Heart left ventricle (tissue), 16 donors: Measurements from ENCODE around the gene PCK1. TPM values are rescaled to one million over a fixed set of nuclear protein-coding genes. Genes with fewer than 3 reads are reported as not detected.

Experiments
- ATAC-seq, 4 donors: fragments of 200-7000 bp; cut with Tn5 transposase; one replicate each; pipeline ENCODE4 v1.9.1; 2020 to 2022; ENCODE audit warnings: moderate library complexity in 4 of 4, mild to moderate bottlenecking in 3 of 4, moderate number of reproducible peaks in 1 of 4
- DNase-seq, 5 donors: peaks; one replicate each; pipeline ENCODE4 v3.0.0-alpha.2; 2020
- H3K27ac ChIP-seq, 12 donors: fragments of 200-600 bp; sonication (generic) in 4 of 12; one replicate each; pipeline versions ENCODE4 v1.5.0 to v1.8.0; 2016 to 2022; ENCODE audit warnings: mild to moderate bottlenecking in 2 of 12
- H3K27me3 ChIP-seq, 9 donors: fragments of 200-600 bp; sonication (generic) in 2 of 9; one replicate each; pipeline versions ENCODE4 v1.5.1 to v1.8.0; 2016 to 2022; ENCODE audit warnings: mild to moderate bottlenecking in 3 of 9
- H3K36me3 ChIP-seq, 9 donors: fragments of 200-600 bp; sonication (generic) in 2 of 9; one replicate each; pipeline versions ENCODE4 v1.5.0 to v1.8.0; 2018 to 2022; ENCODE audit warnings: mild to moderate bottlenecking in 2 of 9
- H3K4me1 ChIP-seq, 12 donors: fragments of 200-600 bp; sonication (generic) in 4 of 12; one replicate each; pipeline versions ENCODE4 v1.5.0 to v1.8.0; 2016 to 2022; ENCODE audit warnings: mild to moderate bottlenecking in 3 of 12
- H3K4me3 ChIP-seq, 12 donors: fragments of 200-600 bp; sonication (generic) in 4 of 12; one replicate each; pipeline versions ENCODE4 v1.5.0 to v1.8.0; 2017 to 2022; ENCODE audit warnings: mild to moderate bottlenecking in 9 of 12, moderate library complexity in 4 of 12
- H3K9me3 ChIP-seq, 12 donors: fragments of 200-600 bp; sonication (generic) in 4 of 12; one replicate each; pipeline versions ENCODE4 v1.5.0 to v1.8.0; 2016 to 2022; ENCODE audit warnings: mild to moderate bottlenecking in 1 of 12
- POLR2A ChIP-seq, 2 donors: fragments of 450-650 bp; IDR thresholded peaks; one replicate each; pipeline ENCODE4 v1.6.1; 2017; ENCODE audit warnings: antibody characterized with exemption in 2 of 2, mild to moderate bottlenecking in 2 of 2, moderate library complexity in 2 of 2
- WGBS, 4 donors: extraction: QIAGEN DNeasy Blood & Tissue Kit in 2 of 4; methylation state at CpG; one replicate each; pipeline versions ENCODE4 v1.1.5 to v1.1.7; 2013 to 2018; 5-methylcytosine and 5-hydroxymethylcytosine counted together
- intact Hi-C, 10 donors: fragments of 100-400 bp; cut with DNase I; formaldehyde crosslinking; loops; one replicate each; pipeline versions ENCODE4 v1.11.1 to v1.14.2; 2022
- polyA plus RNA-seq, 2 donors: library from polyadenylated mRNA; stranded (reverse); fragments of 200-250 nt; gene quantifications; one replicate each; pipeline ENCODE4 v1.2.3, GENCODE V29; 2013
- total RNA-seq, 9 donors: library from RNA; depleted of rRNA in 2 of 9; stranded (reverse); fragments of >200 nt in 2 of 9; fragmentation: NEBNext Ultra II Directional in 3 of 9; extraction: Animal tissue kit (Norgen Biotek cat#: 25700) in 3 of 9; gene quantifications; one replicate each; pipeline versions ENCODE4 v1.1.0 to v1.2.4, GENCODE V29; 2016 to 2023
- TF ChIP-seq, protein P1 (sequence below), 12 donors: fragments of 200-600 bp; sonication (generic) in 4 of 12; IDR thresholded peaks; one replicate each; pipeline versions ENCODE4 v1.5.0 to v1.8.0; 2018 to 2022; ENCODE audit warnings: antibody characterized with exemption in 12 of 12, mild to moderate bottlenecking in 5 of 12
- donor health status: ischemic (EF 13 %, LVEDD 7.1; RV severe dilation, severe dysfunction).
- donor health status: healthy with polysubstance abuse.
- donor health status: DM: no; HTN: yes; CAD: no.
- donor health status: DM: no; HTN: no; CAD: no.
- donor health status: ischemic (EF 25% LVEDD 6.9; RV normal size, moderate dysfunction).
- donor health status: ischemic (EF 25% LVEDD 5.7; RV mildly dilated, moderate dysfunction).
- donor health status: healthy.
- donor health status: DM: yes; HTN: yes; CAD: no.
- donor health status: ischemic (EF 35%, LVEDD 5.7; RV mildly dilated, moderate dysfunction).
- donor health status: nonischemic (EF 11% LVEDD 7.7; RV severe dilation, severe dysfunction).
- donor health status: DM: yes; HTN: yes; CAD: no.
- donor health status: PGD.
- donor health status: ischemic (EF 29% LVEDD 5.4; RV normal size, mild dysfunction).
- donor health status: nonischemic (EF 23%, LVEDD 6.1; RV moderate dilation, normal function).

Gene PCK1
- total and polyA plus RNA-seq, 11 donors, result 0.13 to 22.0 (median 0.40) TPM; not detected in 2

DNA sequence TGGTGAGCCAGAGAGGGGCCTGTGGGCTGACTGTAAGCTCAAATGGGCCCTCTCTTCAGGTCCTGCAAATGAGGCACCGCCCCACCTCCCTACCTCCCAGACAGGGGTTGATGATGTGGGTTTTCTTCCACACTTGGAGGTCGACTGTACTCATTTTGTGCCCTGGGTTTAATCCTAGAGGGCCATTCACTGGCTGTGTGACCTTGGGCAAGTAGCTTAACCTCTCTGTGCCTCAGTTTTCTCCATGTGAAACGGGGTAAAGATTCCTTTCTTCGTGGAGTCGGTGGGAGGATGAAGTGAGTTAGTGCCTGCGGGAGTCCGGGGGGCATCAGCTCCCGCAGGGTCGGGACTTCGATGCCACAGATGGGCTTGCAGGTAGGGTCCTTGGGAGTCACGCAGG is 35.4 kb downstream of the PCK1 start:
- H3K4me1 ChIP-seq, result peaks cover 0 to 8% (median 5%) of the 10 kb centered on the region in 12 donors
- no peak overlapping the region for H3K27ac ChIP-seq
- no peaks in the 10 kb centered on the region for H3K36me3 ChIP-seq
- no peak for DNase-seq
- no peak for TF ChIP-seq POLR2A (IDR thresholded peaks at IDR 0.05)
- TF ChIP-seq, protein P1, sequence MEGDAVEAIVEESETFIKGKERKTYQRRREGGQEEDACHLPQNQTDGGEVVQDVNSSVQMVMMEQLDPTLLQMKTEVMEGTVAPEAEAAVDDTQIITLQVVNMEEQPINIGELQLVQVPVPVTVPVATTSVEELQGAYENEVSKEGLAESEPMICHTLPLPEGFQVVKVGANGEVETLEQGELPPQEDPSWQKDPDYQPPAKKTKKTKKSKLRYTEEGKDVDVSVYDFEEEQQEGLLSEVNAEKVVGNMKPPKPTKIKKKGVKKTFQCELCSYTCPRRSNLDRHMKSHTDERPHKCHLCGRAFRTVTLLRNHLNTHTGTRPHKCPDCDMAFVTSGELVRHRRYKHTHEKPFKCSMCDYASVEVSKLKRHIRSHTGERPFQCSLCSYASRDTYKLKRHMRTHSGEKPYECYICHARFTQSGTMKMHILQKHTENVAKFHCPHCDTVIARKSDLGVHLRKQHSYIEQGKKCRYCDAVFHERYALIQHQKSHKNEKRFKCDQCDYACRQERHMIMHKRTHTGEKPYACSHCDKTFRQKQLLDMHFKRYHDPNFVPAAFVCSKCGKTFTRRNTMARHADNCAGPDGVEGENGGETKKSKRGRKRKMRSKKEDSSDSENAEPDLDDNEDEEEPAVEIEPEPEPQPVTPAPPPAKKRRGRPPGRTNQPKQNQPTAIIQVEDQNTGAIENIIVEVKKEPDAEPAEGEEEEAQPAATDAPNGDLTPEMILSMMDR (IDR thresholded peaks at IDR 0.05), result no peak
- H3K4me3 ChIP-seq, result no peak overlapping the region
- peaks cover 0 to 5% (median 0%) of the 10 kb centered on the region in 9 donors for H3K27me3 ChIP-seq
- 63 to 76% (median 69%) methylated on average over 11 of the region's 11 CpGs for WGBS, 4 donors
- no peaks in the 10 kb centered on the region for H3K9me3 ChIP-seq
- ATAC-seq, result no peak
- intact Hi-C loops, result loop anchor here (1.0 to 10.0 kb wide), 10 partner anchors 56 to 614 kb away; no protein-coding TSS in a partner anchor

DNA sequence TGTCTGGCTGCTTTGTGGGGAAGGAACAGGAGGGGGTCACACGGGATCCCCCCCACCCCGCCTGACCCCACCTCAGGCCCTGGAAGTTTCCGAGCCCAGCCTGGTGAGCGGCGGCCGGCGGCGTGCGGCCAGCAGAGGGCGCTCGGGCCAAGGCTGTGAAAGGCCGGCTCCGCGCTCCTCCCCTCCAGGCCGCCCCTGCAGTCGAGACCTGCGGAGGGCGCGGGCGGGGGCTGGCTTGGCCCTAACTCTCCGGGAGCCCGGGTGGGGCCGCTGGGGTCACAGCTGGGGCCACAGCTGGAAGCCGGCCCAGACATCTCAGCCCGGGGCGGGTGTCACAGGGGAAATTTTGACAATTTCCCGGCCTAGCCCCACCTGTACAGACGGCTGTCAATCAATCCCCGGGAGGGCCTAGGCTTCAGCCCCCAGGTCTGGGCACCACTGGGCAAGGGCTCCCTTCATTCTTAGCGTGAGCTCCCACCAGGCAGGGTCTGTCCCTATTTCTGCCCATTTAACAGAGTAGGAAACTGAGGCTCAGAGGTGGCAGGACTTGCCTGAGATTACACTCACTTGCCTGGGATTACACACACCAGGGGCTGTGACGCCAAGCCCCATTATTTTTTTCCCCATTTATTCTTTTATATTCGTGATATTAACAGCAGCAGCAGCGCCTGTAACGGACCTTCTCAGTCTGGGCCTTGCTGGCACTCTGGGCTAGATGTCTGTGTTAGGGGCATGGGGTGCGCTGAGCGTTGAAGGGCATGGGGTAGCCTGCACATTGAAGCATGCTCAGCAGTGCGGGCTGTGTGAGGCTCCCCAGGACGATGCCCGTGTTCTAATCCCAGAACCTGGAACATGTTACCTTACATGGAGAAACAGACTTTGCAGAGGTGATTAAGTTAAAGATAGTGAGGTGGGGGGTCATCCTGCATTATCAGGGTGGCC is 36.4 kb downstream of the PCK1 start:
- peaks cover 0 to 5% (median 0%) of the 10 kb centered on the region in 9 donors for H3K27me3 ChIP-seq
- no peaks in the 10 kb centered on the region for H3K9me3 ChIP-seq
- TF ChIP-seq POLR2A (IDR thresholded peaks at IDR 0.05), result no peak
- TF ChIP-seq, protein P1 (IDR thresholded peaks at IDR 0.05), result peak; percentile 90 to 96 (median 94)
- peak overlapping the region in 3 of 12 donors; percentile 20 to 27 (median 23) for H3K4me3 ChIP-seq
- DNase-seq (peak; percentile 62 to 86 (median 74)), ATAC-seq (peak; percentile 67 to 87 (median 80))
- H3K4me1 ChIP-seq, result peaks cover 0 to 8% (median 5%) of the 10 kb centered on the region in 12 donors
- no peaks in the 10 kb centered on the region for H3K36me3 ChIP-seq
- WGBS, 4 donors, result 20 to 37% (median 21%) methylated on average over 20 to 39 of the region's 39 CpGs
- intact Hi-C loops, result loop anchor here (1.0 to 10.0 kb wide), 11 partner anchors 55 to 614 kb away; no protein-coding TSS in a partner anchor
- H3K27ac ChIP-seq, result no peak overlapping the region

DNA sequence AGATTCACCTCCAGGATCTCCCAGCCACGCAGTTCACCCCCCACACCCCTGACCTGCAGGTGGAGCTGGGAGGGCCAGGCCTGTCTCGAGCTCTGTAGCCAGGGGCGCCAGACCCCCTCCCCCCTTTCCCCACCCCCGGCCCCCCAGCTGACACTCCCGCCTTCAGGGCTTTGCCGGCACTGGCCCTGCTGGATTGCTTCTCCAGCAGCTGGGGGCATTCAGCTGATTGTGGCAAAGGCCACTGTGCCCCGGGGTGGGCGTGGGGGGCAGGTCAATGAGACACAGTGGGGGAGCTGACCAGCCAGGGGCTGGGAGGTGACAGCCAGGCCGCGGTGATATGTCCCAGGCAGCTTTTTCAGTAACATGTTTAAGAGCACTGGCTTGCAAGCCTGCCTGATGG is 37.1 kb downstream of the PCK1 start:
- Histone ChIP-seq H3K27me3 (peaks cover 0 to 5% (median 0%) of the 10 kb centered on the region in 9 donors), H3K9me3 (no peaks in the 10 kb centered on the region), H3K4me3 (no peak overlapping the region), H3K27ac (no peak overlapping the region), H3K36me3 (no peaks in the 10 kb centered on the region), H3K4me1 (peaks cover 0 to 8% (median 5%) of the 10 kb centered on the region in 12 donors)
- ATAC-seq, result no peak
- WGBS, 4 donors, result 58 to 65% (median 61%) methylated on average over 10 of the region's 10 CpGs
- peak in 1 of 5 donors; percentile 18 for DNase-seq
- no peak for TF ChIP-seq POLR2A (IDR thresholded peaks at IDR 0.05)
- TF ChIP-seq, protein P1 (IDR thresholded peaks at IDR 0.05), result no peak
- intact Hi-C loops, result loop anchor here in 7 of 10 donors (1.0 to 10.0 kb wide), 7 partner anchors 54 to 581 kb away; no protein-coding TSS in a partner anchor

DNA sequence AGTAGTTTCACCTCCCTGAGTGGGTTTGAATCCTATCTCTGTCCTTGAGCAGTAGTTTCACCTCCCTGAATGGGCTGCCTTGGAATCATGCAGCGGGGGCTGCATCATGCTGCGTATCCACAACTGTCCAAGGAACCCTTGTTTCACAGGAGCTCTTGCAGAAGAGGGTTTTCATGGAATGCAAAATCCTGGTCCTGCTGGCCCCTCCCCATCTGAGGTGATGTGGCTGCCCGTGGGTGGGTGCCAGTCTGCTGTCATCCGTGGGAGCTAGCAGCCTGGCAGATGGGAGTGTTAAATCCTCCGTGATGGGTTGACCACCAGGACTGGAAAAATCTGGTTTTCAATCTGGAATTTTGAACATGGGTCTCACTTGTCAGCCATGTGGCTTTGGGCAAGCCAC is 37.6 kb downstream of the PCK1 start:
- ATAC-seq (no peak), DNase-seq (no peak)
- WGBS, 4 donors, result 41 to 83% (median 74%) methylated on average over 3 to 5 of the region's 5 CpGs
- Histone ChIP-seq H3K27ac (no peak overlapping the region), H3K4me1 (peaks cover 0 to 8% (median 5%) of the 10 kb centered on the region in 12 donors), H3K9me3 (no peaks in the 10 kb centered on the region), H3K4me3 (no peak overlapping the region), H3K36me3 (no peaks in the 10 kb centered on the region), H3K27me3 (peaks cover 0 to 5% (median 0%) of the 10 kb centered on the region in 9 donors)
- intact Hi-C loops, result loop anchor here in 7 of 10 donors (1.0 to 10.0 kb wide), 7 partner anchors 54 to 581 kb away; no protein-coding TSS in a partner anchor
- TF ChIP-seq, protein P1 (IDR thresholded peaks at IDR 0.05), result no peak
- TF ChIP-seq POLR2A (IDR thresholded peaks at IDR 0.05), result no peak
